Measurements from ENCODE around the gene ACTR3C. TPM values are rescaled to one million over a fixed set of nuclear protein-coding genes. Genes with fewer than 3 reads are reported as not detected.

Gene ACTR3C
- 1 to 10 TPM; 2.4 to 9.6 (median 6.0) TPM for polyA plus RNA-seq
- long read RNA-seq, donor 1, full-length matches to known transcripts, result 2 of 16 reads
- long read RNA-seq, donor 1, partial matches to known transcripts, result 14 of 16 reads
- long read RNA-seq, donor 1, other reads (novel, unspliced or antisense), result 0 of 16 reads
- long read RNA-seq, donor 2, result 0 reads
- long read RNA-seq, donor 3, full-length matches to known transcripts, result 1 of 1 reads
- long read RNA-seq, donor 3, partial matches to known transcripts, result 0 of 1 reads
- long read RNA-seq, donor 3, other reads (novel, unspliced or antisense), result 0 of 1 reads
- long read RNA-seq, donor 4, full-length matches to known transcripts, result 1 of 1 reads
- long read RNA-seq, donor 4, partial matches to known transcripts, result 0 of 1 reads
- long read RNA-seq, donor 4, other reads (novel, unspliced or antisense), result 0 of 1 reads
- long read RNA-seq, donor 5, full-length matches to known transcripts, result 1 of 1 reads
- long read RNA-seq, donor 5, partial matches to known transcripts, result 0 of 1 reads
- long read RNA-seq, donor 5, other reads (novel, unspliced or antisense), result 0 of 1 reads
- long read RNA-seq, donor 6, result 0 reads
- long read RNA-seq, donor 7, result 0 reads
- long read RNA-seq, donor 8, result 0 reads
- long read RNA-seq, donor 9, result 0 reads
- long read RNA-seq, donor 10, full-length matches to known transcripts, result 3 of 47 reads
- long read RNA-seq, donor 10, partial matches to known transcripts, result 25 of 47 reads
- long read RNA-seq, donor 10, other reads (novel, unspliced or antisense), result 19 of 47 reads

DNA sequence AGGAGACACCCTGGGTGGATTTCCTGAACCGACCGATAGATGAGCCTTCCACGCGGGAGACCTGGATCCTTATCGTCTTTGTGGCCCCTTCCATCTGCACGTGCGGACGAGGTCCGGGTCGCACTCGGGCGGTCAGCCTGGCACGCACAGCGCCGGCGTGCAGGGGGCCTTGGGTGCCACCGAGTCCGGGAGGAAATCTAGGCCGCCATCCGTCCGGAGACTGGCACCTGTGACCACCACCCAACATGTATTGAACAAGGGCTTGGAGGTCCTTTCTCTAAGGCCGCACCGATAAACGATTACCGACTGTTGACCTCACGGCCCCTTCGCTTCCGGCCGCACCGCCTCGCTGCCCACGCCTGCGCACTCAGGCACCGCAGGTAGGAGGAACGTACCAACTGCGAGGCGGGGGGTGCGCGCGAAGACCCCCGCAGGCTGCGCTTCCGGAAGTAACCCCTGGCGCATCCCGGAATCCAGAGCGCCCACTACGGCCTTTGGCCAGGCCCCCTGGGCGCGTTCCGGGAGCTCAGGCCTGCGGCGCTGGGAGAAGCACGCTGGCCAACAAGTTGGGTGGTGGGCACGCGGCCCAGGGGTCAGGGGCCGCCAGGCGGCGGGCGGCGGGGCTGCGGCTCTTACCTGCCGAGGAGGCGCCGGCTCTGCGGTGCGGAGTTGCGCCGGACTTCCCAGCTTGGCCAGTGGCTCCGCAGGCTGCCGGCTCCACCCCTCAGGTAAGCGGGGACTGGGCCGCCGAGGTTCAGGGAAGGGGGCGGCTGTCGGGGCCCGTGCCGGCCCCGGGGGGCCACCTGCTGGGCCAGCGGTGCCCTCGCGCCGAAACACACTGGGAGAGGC, at the start of gene ACTR3C, which contains the start of gene LRRC61:
Gene ACTR3C (minus strand): TSS at position 713 of the 849 bp plus-strand sequence. CDS start 28,249 bp downstream, outside the sequence.
Gene LRRC61 (plus strand): TSS at position 523 of the 849 bp plus-strand sequence. CDS start 13,507 bp downstream, outside the sequence.
- H3K27me3 ChIP-seq (ENCODE audit: control insufficient read depth in 3 of 3, insufficient read depth in 3 of 3, low read length in 3 of 3), result no peaks in the 10 kb centered on the region
- DNase-seq, result peak; percentile 71 to 89
- peak within 1 kb of the TSS; percentile 88 to 90 (median 88) for H3K4me3 ChIP-seq (ENCODE audit: low read depth in 1 of 3, low read length in 3 of 3)
- FAIRE-seq, result no peak
- H3K4me1 ChIP-seq (ENCODE audit: control insufficient read depth in 3 of 3, insufficient read depth in 2 of 3, low read depth in 1 of 3, low read length in 2 of 3), result peaks cover 8 to 23% (median 13%) of the 10 kb centered on the region in 3 donors
- peak within 1 kb of the TSS; percentile 91 to 97 (median 93) for H3K27ac ChIP-seq (ENCODE audit: low read depth in 1 of 3, low read length in 2 of 3)
- peaks cover 2 to 30% (median 6%) of the 10 kb centered on the region in 3 donors for H3K36me3 ChIP-seq (ENCODE audit: control insufficient read depth in 3 of 3, insufficient read depth in 2 of 3, low read depth in 1 of 3, low read length in 3 of 3)
- 0 to 5% (median 3%) methylated on average over 76 to 82 of the region's 82 CpGs for WGBS, 3 donors
- no peaks in the 10 kb centered on the region for H3K9me3 ChIP-seq (ENCODE audit: control insufficient read depth in 2 of 2, insufficient read depth in 1 of 2, low read depth in 1 of 2, low read length in 1 of 2)

GRCh38 chr7:150372271-150373048, 49.1 kb upstream of the ACTR3C start:
- peaks cover 0 to 61% (median 20%) of the 10 kb centered on the region in 3 donors for H3K36me3 ChIP-seq (ENCODE audit: control insufficient read depth in 3 of 3, insufficient read depth in 2 of 3, low read depth in 1 of 3, low read length in 3 of 3)

DNA sequence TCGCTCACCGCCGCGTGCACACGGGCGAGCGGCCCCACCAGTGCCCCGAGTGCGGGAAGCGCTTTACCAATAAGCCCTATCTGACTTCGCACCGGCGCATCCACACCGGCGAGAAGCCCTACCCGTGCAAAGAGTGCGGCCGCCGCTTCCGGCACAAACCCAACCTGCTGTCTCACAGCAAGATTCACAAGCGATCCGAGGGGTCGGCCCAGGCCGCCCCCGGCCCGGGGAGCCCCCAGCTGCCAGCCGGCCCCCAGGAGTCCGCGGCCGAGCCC, 48.6 kb upstream of the ACTR3C start:
- no peaks in the 10 kb centered on the region for H3K9me3 ChIP-seq (ENCODE audit: control insufficient read depth in 2 of 2, insufficient read depth in 1 of 2, low read depth in 1 of 2, low read length in 1 of 2)
- H3K27me3 ChIP-seq (ENCODE audit: control insufficient read depth in 3 of 3, insufficient read depth in 3 of 3, low read length in 3 of 3), result no peaks in the 10 kb centered on the region
- DNase-seq (no peak), FAIRE-seq (no peak)
- no peak overlapping the region for H3K27ac ChIP-seq (ENCODE audit: low read depth in 1 of 3, low read length in 2 of 3)
- H3K4me1 ChIP-seq (ENCODE audit: control insufficient read depth in 3 of 3, insufficient read depth in 2 of 3, low read depth in 1 of 3, low read length in 2 of 3), result peaks cover 5 to 61% (median 12%) of the 10 kb centered on the region in 3 donors
- H3K4me3 ChIP-seq (ENCODE audit: low read depth in 1 of 3, low read length in 3 of 3), result peak overlapping the region in 1 of 3 donors; percentile 30
- 37 to 88% (median 55%) methylated on average over 30 of the region's 30 CpGs for WGBS, 3 donors
- H3K36me3 ChIP-seq (ENCODE audit: control insufficient read depth in 3 of 3, insufficient read depth in 2 of 3, low read depth in 1 of 3, low read length in 3 of 3), result peaks cover 0 to 61% (median 20%) of the 10 kb centered on the region in 3 donors

More at GRCh38 chr7:150372271-150373048, 49.1 kb upstream of the ACTR3C start:
- peaks cover 5 to 63% (median 12%) of the 10 kb centered on the region in 3 donors for H3K4me1 ChIP-seq (ENCODE audit: control insufficient read depth in 3 of 3, insufficient read depth in 2 of 3, low read depth in 1 of 3, low read length in 2 of 3)
- 35 to 77% (median 44%) methylated on average over 70 to 79 of the region's 79 CpGs for whole genome bisulfite sequencing, 3 donors
- no peaks in the 10 kb centered on the region for H3K9me3 ChIP-seq (ENCODE audit: control insufficient read depth in 2 of 2, insufficient read depth in 1 of 2, low read depth in 1 of 2, low read length in 1 of 2)
- H3K27me3 ChIP-seq (ENCODE audit: control insufficient read depth in 3 of 3, insufficient read depth in 3 of 3, low read length in 3 of 3), result no peaks in the 10 kb centered on the region
- DNase-seq (peak in 1 of 2 donors; percentile 52), FAIRE-seq (no peak)
- peak overlapping the region in 2 of 3 donors; percentile 12 to 30 for H3K4me3 ChIP-seq (ENCODE audit: low read depth in 1 of 3, low read length in 3 of 3)
- H3K27ac ChIP-seq (ENCODE audit: low read depth in 1 of 3, low read length in 2 of 3), result peak overlapping the region in 2 of 3 donors; percentile 21 to 41

DNA sequence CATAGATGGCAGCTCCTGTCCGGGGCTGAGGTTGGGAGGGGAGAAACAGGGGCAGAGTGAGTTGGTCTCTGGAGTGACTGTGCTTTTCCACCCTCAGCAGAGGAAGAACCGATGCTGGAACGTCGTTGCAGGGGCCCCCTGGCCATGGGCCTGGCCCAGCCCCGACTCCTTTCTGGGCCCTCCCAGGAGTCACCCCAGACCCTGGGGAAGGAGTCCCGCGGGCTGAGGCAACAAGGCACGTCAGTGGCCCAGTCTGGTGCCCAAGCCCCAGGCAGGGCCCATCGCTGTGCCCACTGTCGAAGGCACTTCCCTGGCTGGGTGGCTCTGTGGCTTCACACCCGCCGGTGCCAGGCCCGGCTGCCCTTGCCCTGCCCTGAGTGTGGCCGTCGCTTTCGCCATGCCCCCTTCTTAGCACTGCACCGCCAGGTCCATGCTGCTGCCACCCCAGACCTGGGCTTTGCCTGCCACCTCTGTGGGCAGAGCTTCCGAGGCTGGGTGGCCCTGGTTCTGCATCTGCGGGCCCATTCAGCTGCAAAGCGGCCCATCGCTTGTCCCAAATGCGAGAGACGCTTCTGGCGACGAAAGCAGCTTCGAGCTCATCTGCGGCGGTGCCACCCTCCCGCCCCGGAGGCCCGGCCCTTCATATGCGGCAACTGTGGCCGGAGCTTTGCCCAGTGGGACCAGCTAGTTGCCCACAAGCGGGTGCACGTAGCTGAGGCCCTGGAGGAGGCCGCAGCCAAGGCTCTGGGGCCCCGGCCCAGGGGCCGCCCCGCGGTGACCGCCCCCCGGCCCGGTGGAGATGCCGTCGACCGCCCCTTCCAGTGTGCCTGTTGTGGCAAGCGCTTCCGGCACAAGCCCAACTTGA, 48.0 kb upstream of the ACTR3C start:
- no peak for FAIRE-seq

DNA sequence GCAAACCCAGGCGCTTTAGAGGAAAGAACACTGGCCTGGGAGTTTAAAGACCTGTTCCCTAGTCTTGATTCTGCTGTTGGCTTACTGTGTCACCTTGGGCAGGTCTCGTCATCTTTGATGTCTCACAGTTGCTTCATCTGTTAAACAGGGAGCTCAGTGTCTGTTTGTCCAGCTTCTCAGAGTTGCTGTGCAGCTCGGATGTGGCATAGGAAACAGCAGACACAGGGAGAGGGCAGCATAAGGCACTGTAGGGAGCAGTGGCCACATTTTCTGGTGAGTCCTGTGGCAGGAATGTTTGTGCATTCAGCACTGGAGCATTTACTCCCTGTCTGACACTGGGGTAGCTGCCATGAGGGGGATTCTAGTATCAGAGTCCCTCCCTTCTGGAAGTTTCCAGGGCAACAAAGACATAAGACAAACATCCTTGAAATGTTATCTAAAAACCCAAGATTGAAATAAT, 47.3 kb upstream of the ACTR3C start:
- DNase-seq (no peak), FAIRE-seq (no peak)
- peaks cover 0 to 55% (median 11%) of the 10 kb centered on the region in 3 donors for H3K4me1 ChIP-seq (ENCODE audit: control insufficient read depth in 3 of 3, insufficient read depth in 2 of 3, low read depth in 1 of 3, low read length in 2 of 3)
- 20 to 66% (median 43%) methylated on average over 3 of the region's 3 CpGs for WGBS, 3 donors
- H3K4me3 ChIP-seq (ENCODE audit: low read depth in 1 of 3, low read length in 3 of 3), result peak overlapping the region in 2 of 3 donors; percentile 86 to 89
- no peaks in the 10 kb centered on the region for H3K27me3 ChIP-seq (ENCODE audit: control insufficient read depth in 3 of 3, insufficient read depth in 3 of 3, low read length in 3 of 3)
- no peaks in the 10 kb centered on the region for H3K9me3 ChIP-seq (ENCODE audit: control insufficient read depth in 2 of 2, insufficient read depth in 1 of 2, low read depth in 1 of 2, low read length in 1 of 2)
- H3K36me3 ChIP-seq (ENCODE audit: control insufficient read depth in 3 of 3, insufficient read depth in 2 of 3, low read depth in 1 of 3, low read length in 3 of 3), result peaks cover 0 to 55% (median 16%) of the 10 kb centered on the region in 3 donors
- peak overlapping the region; percentile 0 to 98 (median 97) for H3K27ac ChIP-seq (ENCODE audit: low read depth in 1 of 3, low read length in 2 of 3)

More for the DNA sequence above, 48.0 kb upstream of the ACTR3C start:
- no peak for DNase-seq
- Histone ChIP-seq H3K27me3 (ENCODE audit: control insufficient read depth in 3 of 3, insufficient read depth in 3 of 3, low read length in 3 of 3) (no peaks in the 10 kb centered on the region), H3K27ac (ENCODE audit: low read depth in 1 of 3, low read length in 2 of 3) (peak overlapping the region; percentile 0 to 98 (median 97)), H3K4me1 (ENCODE audit: control insufficient read depth in 3 of 3, insufficient read depth in 2 of 3, low read depth in 1 of 3, low read length in 2 of 3) (peaks cover 2 to 57% (median 12%) of the 10 kb centered on the region in 3 donors), H3K4me3 (ENCODE audit: low read depth in 1 of 3, low read length in 3 of 3) (peak overlapping the region in 1 of 3 donors; percentile 2), H3K36me3 (ENCODE audit: control insufficient read depth in 3 of 3, insufficient read depth in 2 of 3, low read depth in 1 of 3, low read length in 3 of 3) (peaks cover 0 to 56% (median 20%) of the 10 kb centered on the region in 3 donors), H3K9me3 (ENCODE audit: control insufficient read depth in 2 of 2, insufficient read depth in 1 of 2, low read depth in 1 of 2, low read length in 1 of 2) (no peaks in the 10 kb centered on the region)
- 30 to 81% (median 40%) methylated on average over 46 to 48 of the region's 48 CpGs for WGBS, 3 donors

DNA sequence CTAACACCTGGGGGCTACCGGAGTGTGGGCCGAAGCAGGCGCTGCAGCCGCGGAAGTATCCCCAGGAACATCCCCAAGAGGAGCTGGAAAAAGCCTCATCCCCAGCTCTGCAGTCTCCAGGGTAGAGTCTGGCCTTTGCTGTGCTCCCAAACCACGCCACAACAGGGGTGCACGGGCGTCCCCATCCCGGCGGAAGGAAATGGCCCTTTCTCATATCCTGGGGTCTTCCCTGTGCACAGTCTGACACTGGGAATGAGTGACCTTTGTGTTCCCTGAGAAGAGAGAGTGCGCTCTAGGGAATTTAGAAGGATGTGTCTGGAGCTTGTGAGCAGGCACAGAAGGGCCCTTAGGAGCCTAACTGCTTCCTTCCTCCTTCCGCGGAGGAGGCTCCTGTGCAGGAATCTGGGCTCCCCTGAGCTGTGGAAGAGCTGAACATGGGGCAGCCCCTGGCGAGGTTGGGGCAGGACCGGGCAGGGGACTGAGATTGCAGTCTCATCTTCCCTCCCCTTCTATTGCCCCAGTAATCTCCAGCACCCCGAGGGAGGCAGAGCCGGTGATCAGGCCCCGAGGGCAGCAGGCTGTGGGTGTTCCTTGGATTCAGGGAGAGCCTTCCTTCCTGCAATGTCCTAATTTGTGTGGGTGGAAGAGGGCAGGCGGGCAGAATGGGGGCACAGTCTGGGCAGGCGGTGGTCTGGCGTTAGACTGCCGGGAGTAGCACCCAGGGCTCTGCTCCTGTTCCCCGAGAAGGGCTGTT, 46.6 kb upstream of the ACTR3C start:
- H3K27ac ChIP-seq (ENCODE audit: low read depth in 1 of 3, low read length in 2 of 3), result peak overlapping the region; percentile 88 to 98 (median 97)
- peak in 1 of 2 donors; percentile 52 for DNase-seq
- peak overlapping the region; percentile 76 to 89 (median 86) for H3K4me3 ChIP-seq (ENCODE audit: low read depth in 1 of 3, low read length in 3 of 3)
- peaks cover 0 to 55% (median 10%) of the 10 kb centered on the region in 3 donors for H3K4me1 ChIP-seq (ENCODE audit: control insufficient read depth in 3 of 3, insufficient read depth in 2 of 3, low read depth in 1 of 3, low read length in 2 of 3)
- FAIRE-seq, result no peak
- 11 to 34% (median 24%) methylated on average over 22 to 23 of the region's 23 CpGs for WGBS, 3 donors
- H3K36me3 ChIP-seq (ENCODE audit: control insufficient read depth in 3 of 3, insufficient read depth in 2 of 3, low read depth in 1 of 3, low read length in 3 of 3), result peaks cover 0 to 53% (median 16%) of the 10 kb centered on the region in 3 donors
- H3K27me3 ChIP-seq (ENCODE audit: control insufficient read depth in 3 of 3, insufficient read depth in 3 of 3, low read length in 3 of 3), result no peaks in the 10 kb centered on the region
- no peaks in the 10 kb centered on the region for H3K9me3 ChIP-seq (ENCODE audit: control insufficient read depth in 2 of 2, insufficient read depth in 1 of 2, low read depth in 1 of 2, low read length in 1 of 2)

All from small intestine (tissue), 16 donors.